KOPT-K1 (cell line): Measurements from ENCODE around the gene KLHL14.

Experiments
- H3K27ac ChIP-seq: fragments of 200-600 bp; sonication (generic); 2 replicates; pipeline ENCODE4 v1.5.1; 2016; ENCODE audit warnings: antibody characterized with exemption, mild to moderate bottlenecking, low read depth, low read length; ENCODE audit not compliant: poor library complexity, severe bottlenecking
- H3K36me3 ChIP-seq: fragments of 200-600 bp; sonication (generic); 2 replicates; pipeline ENCODE4 v1.5.1; 2017; ENCODE audit warnings: antibody characterized with exemption, mild to moderate bottlenecking, low read length, moderate library complexity; ENCODE audit not compliant: insufficient read depth
- H3K9me3 ChIP-seq: fragments of 200-600 bp; sonication (generic); 2 replicates; pipeline ENCODE4 v1.5.1; 2017; ENCODE audit warnings: antibody characterized with exemption, low read length, mild to moderate bottlenecking; ENCODE audit not compliant: insufficient read depth, poor library complexity, severe bottlenecking

KLHL14 gene

GRCh38 chr18:32711862-32712261, 61.0 kb downstream of the KLHL14 start:
- H3K9me3 ChIP-seq, result no peaks in the 10 kb centered on the region
- H3K27ac ChIP-seq, result no peak overlapping the region
- no peaks in the 10 kb centered on the region for H3K36me3 ChIP-seq

GRCh38 chr18:32707586-32707985, 65.2 kb downstream of the KLHL14 start:
- H3K9me3 ChIP-seq, result no peaks in the 10 kb centered on the region
- H3K36me3 ChIP-seq, result no peaks in the 10 kb centered on the region
- no peak overlapping the region for H3K27ac ChIP-seq

GRCh38 chr18:32707147-32707546, 65.7 kb downstream of the KLHL14 start:
- Histone ChIP-seq H3K27ac (no peak overlapping the region), H3K36me3 (no peaks in the 10 kb centered on the region)

GRCh38 chr18:32701313-32701712, 71.5 kb downstream of the KLHL14 start:
- H3K36me3 ChIP-seq, result no peaks in the 10 kb centered on the region
- no peak overlapping the region for H3K27ac ChIP-seq
- H3K9me3 ChIP-seq, result no peaks in the 10 kb centered on the region

More at GRCh38 chr18:32707147-32707546, 65.7 kb downstream of the KLHL14 start:
- no peaks in the 10 kb centered on the region for H3K9me3 ChIP-seq

- Histone ChIP-seq H3K27ac (no peak overlapping the region), H3K9me3 (no peaks in the 10 kb centered on the region), H3K36me3 (no peaks in the 10 kb centered on the region)
These were observed 74.7 kb downstream of the KLHL14 start for GRCh38 chr18:32698153-32698552.

GRCh38 chr18:32696376-32696775, 76.4 kb downstream of the KLHL14 start:
- H3K9me3 ChIP-seq, result no peaks in the 10 kb centered on the region
- no peak overlapping the region for H3K27ac ChIP-seq
- H3K36me3 ChIP-seq, result no peaks in the 10 kb centered on the region

- no peak overlapping the region for H3K27ac ChIP-seq
- H3K9me3 ChIP-seq, result no peaks in the 10 kb centered on the region
- H3K36me3 ChIP-seq, result no peaks in the 10 kb centered on the region
These were observed 77.3 kb downstream of the KLHL14 start for GRCh38 chr18:32695534-32695933.

GRCh38 chr18:32688821-32689220, 84.0 kb downstream of the KLHL14 start:
- no peaks in the 10 kb centered on the region for H3K9me3 ChIP-seq
- no peak overlapping the region for H3K27ac ChIP-seq
- no peaks in the 10 kb centered on the region for H3K36me3 ChIP-seq

GRCh38 chr18:32684940-32685339, 87.9 kb downstream of the KLHL14 start:
- no peak overlapping the region for H3K27ac ChIP-seq
- no peaks in the 10 kb centered on the region for H3K9me3 ChIP-seq
- no peaks in the 10 kb centered on the region for H3K36me3 ChIP-seq

- H3K27ac ChIP-seq, result no peak overlapping the region
- no peaks in the 10 kb centered on the region for H3K9me3 ChIP-seq
- H3K36me3 ChIP-seq, result no peaks in the 10 kb centered on the region
These were observed 88.7 kb downstream of the KLHL14 start for GRCh38 chr18:32684096-32684495.

GRCh38 chr18:32683044-32683443, 89.8 kb downstream of the KLHL14 start:
- no peak overlapping the region for H3K27ac ChIP-seq
- no peaks in the 10 kb centered on the region for H3K9me3 ChIP-seq
- no peaks in the 10 kb centered on the region for H3K36me3 ChIP-seq

- H3K9me3 ChIP-seq, result no peaks in the 10 kb centered on the region
- H3K36me3 ChIP-seq, result no peaks in the 10 kb centered on the region
- H3K27ac ChIP-seq, result no peak overlapping the region
These were observed 95.2 kb downstream of the KLHL14 start for GRCh38 chr18:32677578-32677977.

- H3K9me3 ChIP-seq, result no peaks in the 10 kb centered on the region
- no peaks in the 10 kb centered on the region for H3K36me3 ChIP-seq
- no peak overlapping the region for H3K27ac ChIP-seq
These were observed 98.3 kb downstream of the KLHL14 start for GRCh38 chr18:32674491-32674890.

- Histone ChIP-seq H3K9me3 (no peaks in the 10 kb centered on the region), H3K27ac (no peak overlapping the region), H3K36me3 (no peaks in the 10 kb centered on the region)
These were observed 100.4 kb downstream of the KLHL14 start for GRCh38 chr18:32672398-32672797.

GRCh38 chr18:32670727-32671126, 102.1 kb downstream of the KLHL14 start:
- Histone ChIP-seq H3K36me3 (no peaks in the 10 kb centered on the region), H3K27ac (no peak overlapping the region), H3K9me3 (no peaks in the 10 kb centered on the region)

GRCh38 chr18:32669549-32670165, 103.2 kb downstream of the KLHL14 start:
- Histone ChIP-seq H3K36me3 (no peaks in the 10 kb centered on the region), H3K27ac (no peak overlapping the region), H3K9me3 (no peaks in the 10 kb centered on the region)
